ENCODE results near the gene RXRA.
A peak's percentile ranks its signal among the peaks of the same experiment; 100 is the strongest.

Gene RXRA

DNA sequence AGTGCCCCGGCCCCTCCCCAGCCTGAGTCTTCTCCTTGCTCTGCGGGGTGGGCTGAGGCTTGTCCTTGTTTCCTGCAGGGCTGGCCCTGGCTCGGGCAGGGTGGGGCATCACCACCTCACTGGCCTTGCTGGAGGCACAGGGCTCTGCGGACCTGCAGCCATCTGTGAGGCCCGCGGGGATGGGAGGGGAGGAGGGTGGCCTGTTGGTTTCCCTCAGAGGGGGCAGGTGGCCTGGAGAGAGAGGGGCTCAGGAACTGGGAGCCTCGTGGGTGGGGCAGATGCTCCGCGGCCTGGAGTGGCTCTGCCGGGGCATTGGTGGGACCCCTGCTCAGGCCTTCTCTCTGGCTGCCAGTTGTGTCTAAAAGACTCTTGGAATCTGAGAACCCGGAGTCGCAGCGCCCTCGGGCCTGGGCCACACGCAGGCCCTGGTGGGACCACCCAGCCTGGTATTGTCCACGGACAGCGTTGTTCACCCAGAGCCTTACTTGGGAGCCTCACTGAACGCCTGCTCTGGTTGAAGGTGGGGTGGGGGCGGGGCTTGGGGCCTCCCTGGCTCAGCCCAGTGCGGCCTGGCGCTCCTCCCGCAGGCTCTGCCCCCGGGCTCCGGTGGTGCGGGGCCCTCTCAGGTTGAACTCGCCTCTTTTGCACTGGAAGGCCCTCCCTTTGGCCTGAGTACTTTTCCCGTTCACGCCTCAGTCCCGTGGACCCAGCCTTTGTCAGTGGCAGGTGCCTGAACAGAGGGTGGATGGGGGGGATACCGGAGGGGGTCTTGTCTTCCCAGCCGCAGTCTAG is 111.3 kb downstream of the RXRA start:
- DNase-seq = no peak

DNA sequence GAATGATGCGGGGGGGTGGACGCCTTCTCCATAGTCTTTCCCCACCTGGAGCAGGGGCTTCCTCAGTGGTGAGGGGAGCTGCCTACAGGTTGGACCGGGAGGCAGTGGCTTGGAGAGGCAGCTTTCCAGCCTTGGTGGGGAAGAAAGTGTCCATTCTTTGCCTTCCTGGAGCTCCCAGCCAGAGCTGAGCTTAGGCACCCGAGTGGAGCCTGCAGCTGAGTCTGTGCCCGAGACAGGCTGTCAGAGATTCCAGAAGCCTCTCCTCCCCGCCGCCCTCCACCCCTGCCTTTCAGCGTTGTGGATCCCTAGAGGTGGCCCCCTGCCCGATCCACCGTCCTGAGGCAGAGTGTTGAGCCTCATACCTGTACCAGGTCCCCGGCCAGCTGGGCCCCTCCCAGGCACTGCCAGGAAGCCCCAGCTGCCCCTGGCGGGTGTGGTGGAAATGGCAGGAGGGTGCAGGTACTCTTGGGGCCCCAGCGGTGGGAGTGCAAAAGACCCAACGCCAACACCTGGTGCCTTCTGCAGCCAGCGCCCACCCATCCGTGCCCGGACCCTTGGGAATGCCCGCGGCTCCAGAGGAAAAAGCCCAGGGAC is 112.0 kb downstream of the RXRA start:
- no peak for DNase-seq

DNA sequence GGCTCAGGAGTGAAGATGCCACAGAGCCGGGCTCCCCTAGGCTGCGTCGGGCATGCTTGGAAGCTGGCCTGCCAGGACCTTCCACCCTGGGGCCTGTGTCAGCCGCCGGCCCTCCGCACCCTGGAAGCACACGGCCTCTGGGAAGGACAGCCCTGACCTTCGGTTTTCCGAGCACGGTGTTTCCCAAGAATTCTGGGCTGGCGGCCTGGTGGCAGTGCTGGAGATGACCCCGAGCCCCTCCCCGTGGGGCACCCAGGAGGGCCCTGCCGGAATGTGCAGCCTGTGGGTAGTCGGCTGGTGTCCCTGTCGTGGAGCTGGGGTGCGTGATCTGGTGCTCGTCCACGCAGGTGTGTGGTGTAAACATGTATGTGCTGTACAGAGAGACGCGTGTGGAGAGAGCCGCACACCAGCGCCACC is 113.1 kb downstream of the RXRA start:
- no peak for DNase-seq

DNA sequence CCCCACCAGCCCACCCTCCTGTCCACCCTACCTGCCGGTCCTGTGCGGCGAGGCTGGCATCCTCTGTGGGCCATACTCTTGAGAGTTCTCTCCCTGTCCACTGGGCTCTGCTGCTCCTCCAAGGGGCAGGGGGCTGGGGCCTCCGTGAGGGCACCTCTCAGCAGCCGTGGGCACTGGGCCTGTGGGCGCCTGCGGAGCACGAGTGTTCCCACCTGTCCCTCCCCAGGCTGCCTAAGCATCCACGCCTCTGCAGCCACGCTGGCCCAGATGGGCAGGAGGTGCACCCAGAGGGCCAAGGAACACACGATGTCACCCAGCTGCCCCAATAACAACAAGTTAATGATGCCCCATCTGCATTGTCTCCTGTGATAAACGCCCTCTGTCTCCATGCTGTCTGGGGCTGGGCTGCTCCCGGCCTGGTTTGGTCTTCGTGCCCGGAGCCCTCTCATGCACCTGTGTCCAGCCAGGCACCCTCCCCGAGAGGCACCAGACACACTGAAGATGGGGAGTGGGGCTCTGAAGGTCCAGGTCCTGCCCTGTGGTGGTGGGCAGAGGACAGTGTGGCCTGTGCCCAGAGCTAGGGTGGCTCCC is 114.5 kb downstream of the RXRA start:
- no peak for DNase-seq

DNA sequence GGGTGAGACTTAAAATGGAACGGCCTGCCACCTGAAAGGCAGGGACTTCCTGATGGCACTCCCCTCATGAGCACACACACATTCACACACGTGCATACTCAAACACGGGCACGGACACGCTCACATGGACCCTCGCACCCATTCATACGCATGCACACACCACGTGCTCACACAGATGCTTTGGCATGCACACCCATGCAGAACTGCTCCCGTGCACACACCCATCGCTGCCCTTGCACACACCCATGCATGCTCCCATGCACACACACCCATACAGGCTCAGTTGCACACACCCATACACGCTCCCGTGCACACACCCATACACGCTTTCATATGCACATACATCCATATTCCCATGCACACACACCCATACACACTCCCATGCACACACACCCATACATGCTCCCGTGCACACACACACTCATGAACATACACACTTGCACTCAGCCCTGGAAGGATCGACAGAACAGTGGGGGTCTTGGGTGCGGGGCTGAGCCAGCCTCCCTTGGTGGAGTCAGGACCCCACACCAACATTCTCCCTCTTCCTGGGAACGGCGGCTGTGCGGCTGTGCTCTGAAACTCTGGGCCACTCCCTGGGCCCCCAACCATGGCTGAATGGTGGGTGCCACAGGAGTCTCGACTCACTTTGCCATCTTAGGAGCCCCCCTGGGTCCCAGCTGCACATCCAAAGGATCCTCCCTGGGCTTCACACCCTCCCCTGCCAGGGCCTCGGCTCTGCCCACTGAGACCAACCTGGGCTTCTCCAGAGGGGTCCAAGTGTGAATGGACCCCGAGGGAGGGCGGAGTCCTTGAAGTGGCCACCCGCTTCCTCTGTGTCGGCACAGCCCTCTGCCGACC is 115.2 kb downstream of the RXRA start:
- no peak for DNase-seq

DNA sequence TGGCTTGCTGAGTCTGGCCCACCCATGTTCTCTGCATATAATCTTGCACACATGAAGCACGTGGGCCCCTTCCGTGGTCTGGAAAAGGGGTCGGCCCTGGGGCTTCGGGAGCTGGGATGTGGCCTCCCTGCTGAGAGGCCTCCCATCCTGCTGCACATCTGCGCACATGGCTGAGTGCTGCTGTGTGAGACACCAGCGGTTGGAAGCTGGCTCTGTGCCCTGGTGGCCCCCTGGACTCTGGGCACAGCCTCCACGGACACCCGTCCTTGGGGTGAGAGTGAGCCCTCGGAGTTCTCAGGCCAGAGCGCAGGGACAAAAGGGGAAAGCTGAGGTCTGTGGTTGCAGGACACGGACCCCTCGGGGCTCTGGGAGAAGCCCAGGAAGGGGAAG is 115.8 kb downstream of the RXRA start:
- no peak for DNase-seq

DNA sequence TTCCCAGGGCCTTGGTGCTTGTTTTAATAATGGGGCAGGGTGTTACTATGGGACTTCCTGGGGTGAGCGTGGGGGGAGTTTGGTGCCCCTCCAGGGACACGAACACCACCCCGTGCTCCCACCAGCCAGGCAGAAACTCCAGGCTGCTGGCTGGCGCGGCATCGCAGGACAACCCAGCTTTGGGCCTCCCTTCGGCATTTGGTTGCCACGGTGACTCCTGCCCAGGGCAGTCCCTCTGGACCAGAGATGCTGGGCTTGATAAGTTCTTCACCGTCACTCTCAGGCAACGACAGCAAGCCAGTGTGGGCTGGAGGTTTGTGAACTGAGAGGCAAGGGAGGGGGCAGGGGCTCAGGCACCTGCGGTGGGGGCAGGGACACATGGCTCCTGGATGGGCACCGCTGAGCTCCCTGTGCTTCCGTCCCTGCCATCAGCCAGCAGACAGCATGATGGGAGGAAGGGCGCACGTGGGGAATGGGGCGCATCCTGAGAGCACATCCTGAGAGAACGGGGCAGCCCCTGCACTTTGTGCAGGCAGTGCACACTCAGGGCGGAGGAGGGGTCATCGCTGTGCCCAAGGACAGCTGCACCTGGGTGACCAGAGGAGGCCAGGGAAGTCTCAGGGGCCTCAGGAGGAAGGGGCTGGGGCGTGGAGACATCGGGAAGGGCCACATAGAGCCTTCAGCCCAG is 116.4 kb downstream of the RXRA start:
- no peak for DNase-seq

DNA sequence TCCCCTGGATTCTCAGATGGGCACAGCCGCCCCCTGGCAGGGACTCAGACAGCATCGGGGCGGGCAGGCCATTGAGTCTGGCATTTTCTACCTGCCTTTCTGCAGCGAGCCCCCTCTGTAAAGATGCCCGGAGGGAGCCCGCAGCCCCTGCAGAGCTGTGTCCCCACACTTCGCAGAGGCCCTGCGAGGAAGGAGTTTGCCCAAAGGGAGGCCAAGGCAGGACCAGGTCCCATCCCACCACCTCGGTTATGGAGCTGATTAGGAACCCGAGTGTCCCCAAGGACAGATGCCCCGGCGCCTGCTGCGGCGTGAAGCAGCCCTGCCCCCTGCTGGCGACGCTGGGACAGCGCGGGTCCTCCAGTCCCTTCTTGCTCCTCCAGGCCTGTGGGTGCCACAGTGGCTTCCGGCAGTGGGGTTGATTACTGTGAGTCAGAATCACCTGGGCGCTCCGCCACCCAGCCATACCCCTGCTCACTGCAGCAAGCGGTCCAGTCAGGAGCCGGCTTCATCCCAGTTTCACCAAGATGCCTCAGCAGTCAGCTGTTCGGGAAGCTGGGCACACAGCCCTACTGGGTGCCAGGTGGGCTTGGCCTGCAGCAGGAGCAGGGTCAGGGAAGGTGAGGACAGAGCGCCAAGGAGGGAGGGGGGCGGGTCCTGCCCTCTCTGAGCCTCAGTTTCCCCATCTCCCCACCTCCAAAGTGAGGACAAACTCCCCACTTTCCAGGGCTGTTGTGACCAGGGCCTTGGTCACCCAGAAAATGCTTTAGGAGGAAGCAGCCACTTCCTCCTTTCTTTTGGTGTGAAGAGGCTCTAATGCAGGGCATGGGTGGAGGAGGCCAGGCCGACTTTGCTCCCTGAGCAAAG is 117.2 kb downstream of the RXRA start:
- DNase-seq = peak; percentile 67

DNA sequence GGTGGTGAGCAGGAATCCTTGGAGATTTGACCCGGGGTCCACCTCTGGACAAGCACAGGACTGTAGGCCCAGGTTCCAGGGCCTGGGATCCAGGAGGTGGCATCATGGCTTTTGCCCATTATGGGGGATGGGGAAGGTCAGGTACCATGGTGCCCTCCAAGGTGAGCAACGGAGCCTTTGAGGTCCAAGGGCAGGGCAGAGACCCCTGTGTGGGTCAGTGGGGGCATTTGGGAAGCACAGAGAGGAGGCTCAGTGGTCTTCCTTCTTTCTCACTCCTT is 117.7 kb downstream of the RXRA start:
- no peak for DNase-seq

DNA sequence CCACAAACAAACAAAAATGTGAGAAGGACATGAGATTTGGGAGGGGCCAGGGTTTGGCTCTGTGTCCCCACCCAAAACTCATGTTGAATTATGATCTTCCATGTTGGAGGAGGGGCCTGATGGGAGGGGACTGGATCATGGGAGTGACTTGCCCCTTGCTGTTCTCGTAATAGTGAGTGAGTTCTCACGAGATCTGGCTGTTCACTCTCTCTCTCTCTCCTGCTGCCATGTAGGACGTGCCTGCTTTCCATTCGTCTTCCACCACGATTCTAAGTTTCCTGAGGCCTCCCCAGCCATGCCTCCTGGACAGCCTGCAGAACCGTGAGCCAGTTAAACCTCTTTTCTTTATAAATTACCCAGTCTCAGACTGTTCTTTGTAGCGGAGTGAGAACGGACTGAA is 118.7 kb downstream of the RXRA start:
- no peak for DNase-seq

DNA sequence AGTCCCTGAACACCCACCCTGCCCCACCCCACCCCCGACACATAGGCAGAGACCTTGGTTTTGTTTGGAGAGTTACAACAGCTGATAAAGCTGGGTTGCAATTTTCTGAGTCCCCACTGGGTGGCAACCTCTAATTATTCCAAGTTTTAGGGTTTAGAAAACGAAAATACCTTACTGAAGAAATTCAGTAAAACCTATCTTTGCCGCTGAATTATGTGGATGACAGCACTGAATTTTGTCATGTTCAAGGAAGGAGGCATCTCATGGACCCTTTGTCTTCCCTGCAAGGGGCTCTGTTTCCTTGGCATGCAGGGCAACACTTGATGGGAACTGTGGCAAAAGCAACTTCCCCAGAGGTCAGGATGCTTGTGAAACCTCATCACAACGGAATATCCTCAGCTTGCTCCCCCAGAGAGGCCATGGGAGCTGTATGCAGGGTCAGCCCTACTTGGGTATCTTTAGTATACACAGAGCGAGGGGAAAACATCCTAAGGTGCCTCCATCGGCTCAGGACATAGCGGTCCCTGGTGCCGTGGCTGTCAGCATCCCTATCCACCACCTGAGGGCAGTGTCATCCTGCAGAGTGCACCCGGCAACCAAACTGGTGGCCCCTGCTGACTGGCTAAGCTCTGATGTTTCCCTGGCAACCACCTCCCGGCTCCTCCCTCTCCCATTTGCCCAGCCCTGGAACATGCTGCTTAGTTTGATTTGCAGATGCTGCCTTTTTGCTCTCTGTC is 123.1 kb downstream of the RXRA start:
- peak; percentile 66 for DNase-seq

DNA sequence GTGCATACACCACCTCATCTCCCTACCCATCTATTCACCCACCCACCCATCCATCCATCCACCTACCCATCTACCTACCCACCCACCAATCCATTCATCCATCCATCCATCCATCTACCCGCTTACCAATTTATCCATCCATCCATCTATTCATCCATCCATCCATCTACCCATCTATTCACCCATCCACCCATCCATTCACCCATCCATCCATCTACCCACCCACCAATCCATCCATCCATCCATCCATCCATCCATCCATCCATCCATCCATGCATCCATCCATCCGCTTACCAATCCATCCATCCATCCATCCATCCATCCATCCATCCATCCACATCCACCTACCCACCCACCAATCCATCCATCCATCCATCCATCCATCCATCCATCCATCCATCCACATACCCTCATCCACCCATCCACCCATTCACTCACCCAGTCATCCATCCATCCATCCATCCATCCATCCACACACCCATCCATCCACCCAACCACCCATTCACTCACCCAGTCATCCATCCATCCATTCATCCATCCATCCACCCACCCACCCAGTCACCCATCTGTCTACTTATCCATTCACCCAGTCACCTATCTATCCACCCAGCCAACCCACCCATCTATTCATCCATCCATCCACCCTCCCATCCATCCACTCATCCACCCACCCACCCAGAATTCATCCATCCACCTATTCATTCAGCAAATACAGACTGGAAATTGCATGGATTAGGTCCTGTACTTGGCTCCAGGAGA is 125.6 kb downstream of the RXRA start:
- no peak for DNase-seq

DNA sequence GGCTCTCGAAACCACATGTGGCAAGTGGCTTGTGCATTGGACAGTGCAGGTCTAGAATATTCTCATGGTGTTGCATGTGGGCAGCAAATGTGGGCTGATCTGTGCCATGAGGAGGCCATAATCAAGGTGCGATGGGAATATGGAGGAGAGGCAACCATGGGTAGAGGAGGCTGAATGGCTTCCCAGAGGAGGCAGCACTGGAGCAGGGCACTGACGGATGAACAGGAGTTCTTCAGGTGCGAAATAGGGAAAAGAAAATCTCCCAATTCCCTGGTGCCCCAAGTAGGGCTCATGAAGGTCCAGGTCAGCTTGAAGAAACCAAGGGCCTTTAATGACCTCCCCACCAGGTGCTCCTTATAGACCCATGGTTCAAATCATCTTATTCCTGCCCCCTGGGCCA is 126.5 kb downstream of the RXRA start:
- no peak for DNase-seq

DNA sequence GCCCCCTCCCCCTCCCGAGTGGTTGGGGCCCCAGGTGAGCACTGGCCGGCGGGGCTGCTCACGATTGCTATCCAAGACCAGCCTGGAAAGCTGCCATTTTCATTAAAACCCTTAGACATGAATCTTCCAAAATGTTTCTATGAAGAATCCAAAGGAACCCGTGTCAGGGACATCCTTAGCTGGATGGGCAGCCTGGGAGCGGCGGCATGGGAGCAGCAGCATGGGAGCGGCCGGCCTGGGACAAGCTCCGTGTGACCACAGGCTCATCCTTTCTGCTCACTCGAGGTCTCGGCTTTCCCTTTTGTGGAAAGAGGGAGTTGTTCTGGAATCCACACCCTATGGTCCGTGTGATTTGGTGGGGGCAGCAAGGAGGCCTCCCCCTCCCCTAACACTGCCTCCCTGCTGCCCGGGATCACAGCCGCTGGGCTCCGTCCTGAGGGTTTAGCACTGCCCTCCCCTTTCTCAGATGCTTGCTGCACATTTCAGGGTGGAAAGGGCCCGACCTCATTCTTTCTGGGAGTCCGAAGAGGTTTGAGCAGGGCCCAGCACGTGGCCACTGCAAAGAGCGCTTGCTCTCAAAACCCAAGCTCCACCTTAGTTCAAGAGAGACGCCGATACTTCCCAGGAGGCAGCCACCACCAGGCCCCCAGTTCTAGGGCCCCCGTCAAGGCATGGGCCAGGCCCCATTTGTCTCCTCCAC is 127.7 kb downstream of the RXRA start:
- DNase-seq = no peak

DNA sequence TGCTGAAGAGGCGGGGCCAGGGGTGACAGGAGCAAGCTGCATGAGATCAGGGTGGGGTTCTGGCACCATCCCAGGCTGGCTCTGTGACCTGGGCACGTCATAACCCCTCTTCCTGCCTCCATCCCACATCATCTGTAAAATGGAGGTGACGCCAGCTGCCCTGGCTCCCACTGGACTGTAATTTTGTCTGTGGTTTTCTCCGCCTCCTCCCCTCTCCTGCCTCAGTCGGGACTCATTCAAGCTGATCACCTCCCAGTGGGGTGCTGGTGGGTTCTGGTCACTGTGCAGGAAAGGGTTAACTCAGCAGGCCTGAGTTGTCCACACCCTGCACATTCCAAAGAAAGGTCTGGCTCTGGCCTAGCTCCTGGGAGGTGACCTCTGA is 128.2 kb downstream of the RXRA start:
- no peak for DNase-seq

DNA sequence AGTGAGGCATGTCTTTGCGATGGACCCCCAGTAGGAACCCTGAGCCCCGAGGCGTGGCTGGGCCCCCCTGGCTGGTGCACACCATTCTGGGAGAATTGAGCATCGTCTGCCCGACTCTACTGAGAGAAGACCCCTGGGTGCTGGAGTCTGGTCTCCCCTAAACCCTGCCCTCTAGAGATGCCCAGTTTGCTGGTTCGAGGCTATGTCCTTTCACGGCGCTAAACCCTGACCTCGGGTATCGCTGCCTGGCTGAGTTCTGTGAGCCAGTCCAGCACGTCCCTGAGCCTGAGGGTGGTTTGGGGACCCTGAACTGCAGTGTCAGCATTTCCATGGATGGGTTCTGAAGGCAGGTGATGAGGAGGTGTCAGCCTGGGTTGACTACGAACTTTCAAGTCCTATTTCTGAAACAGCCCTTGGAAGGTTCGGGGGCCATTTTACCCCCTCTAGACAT is 128.8 kb downstream of the RXRA start:
- no peak for DNase-seq

DNA sequence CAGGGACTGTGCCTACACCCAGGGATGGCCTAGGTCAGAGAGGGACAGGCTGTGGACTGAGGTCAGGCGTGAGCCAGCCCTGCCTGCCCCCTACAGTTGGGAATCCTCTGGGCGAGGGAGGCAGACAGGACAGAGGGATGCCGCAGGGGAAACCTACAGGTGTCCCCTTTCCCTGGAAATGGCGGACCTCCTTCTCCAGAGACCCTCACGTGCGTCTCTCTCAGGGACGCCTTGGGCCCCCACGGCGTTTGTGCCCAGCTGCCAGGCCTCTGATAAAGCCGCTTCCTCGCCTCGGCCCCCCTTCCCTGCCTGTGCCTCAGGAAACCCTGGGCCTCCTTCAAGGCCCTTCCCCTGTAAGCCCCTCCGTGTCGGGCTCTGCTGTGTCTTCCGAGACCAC is 129.3 kb downstream of the RXRA start:
- no peak for DNase-seq

DNA sequence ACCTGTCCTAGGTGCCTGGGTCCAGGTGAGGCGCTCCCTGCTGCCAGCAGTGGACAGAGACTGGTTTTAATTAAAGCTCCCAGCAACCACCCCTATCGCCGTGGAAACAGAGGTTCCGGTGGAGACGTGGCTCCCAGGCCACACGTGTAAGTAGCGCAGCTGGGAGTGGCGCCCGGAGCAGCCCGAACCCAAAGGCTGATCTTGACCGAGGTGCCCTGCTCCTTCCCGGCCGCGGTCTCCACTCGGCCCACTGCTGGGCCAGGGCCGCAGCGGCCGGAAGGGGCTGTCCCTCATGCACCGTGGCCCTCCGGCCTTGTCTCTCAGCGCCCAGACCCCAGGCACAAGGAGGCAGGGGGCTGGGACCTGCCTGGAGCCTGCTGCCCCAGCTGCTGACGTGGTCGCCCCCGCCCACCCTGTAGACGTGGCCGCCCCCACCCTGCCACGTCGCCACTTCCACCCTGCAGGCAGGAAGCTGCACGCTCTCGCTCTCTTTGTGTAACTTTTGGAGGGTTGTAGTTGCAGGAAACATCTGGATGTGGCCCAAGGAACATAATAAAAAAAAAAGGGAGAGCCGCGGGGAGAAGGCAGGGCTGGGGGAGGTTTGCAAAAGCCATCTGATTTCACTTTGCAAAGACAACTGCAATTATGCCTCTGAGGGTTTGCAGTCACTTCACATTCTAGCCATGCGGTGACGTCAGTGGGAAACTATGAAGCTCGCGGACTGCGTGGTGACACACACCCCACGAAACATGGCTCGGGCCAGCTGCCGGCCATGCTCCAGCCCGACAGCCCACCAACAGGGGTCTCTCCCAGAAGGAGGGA is 129.9 kb downstream of the RXRA start:
- DNase-seq = no peak

DNA sequence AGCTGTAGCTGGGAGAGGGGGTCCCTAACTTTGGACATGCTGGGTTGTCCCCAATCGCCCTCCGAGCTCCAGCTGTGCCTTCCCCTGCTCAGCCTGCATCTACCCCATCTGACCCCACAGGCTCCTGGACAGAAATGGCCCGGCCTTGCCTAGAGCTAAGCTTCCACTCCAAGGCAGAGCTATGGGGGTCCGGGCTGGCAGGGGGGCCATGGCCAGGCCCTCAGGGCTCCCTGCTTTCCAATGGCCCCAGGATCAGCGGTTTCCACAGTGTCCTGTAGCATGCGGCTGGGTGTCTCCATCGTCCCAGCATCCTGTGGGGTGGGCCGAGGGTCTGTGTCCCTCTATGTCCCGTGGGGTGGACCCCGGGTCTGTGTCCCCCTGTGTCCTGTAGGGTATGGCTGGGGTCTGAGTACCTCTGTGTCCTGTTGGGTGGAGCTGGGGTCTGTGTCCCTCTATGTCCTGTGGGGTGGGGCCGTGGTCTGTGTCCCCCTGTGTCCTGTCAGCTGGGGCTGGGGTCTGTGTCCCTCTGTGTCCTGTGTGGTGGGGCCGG is 130.6 kb downstream of the RXRA start:
- DNase-seq = no peak

All from NCI-H2107 (cell line).